ENCODE measurements around the gene DISP3. TPM values are rescaled to one million over a fixed set of nuclear protein-coding genes. Genes with fewer than 3 reads are reported as not detected.

Gene DISP3
- total and polyA plus RNA-seq, 2 of the 4 experiments (the other 2 are of a cell fraction) = 0.05 TPM; not detected in 1

- no peak overlapping the region for H2BK15ac ChIP-seq (ENCODE audit: low read depth, low read length)
- no peak overlapping the region for H3K23ac ChIP-seq (ENCODE audit: low read depth, low read length)
- in situ Hi-C loops (cut with MboI; ENCODE audit: low sequenced_read_pairs) (no loop called here), dilution Hi-C loops (cut with HindIII; ENCODE audit: low sequenced_read_pairs, unreplicated experiment) (no loop called here), intact Hi-C loops (cut with micrococcal nuclease) (no loop called here)
- no peak overlapping the region for H3K4ac ChIP-seq (ENCODE audit: low read depth, low read length)
- no peak overlapping the region for H3K4me3 ChIP-seq (ENCODE audit: insufficient read depth, low read depth, low read length)
- BruUV-seq (replicated peaks) = no TSS peak
- H3K56ac ChIP-seq (ENCODE audit: extremely low read depth, insufficient read depth, low read length) = no peak overlapping the region
- H3K14ac ChIP-seq (replicated peaks; ENCODE audit: low read depth, low read length) = no peak overlapping the region
- no peak overlapping the region for H3K18ac ChIP-seq (ENCODE audit: low read depth, low read length)
- no peak for ATAC-seq (ENCODE audit: low read depth)
- no peak overlapping the region for H3K27ac ChIP-seq (ENCODE audit: insufficient read depth, low read length)
- no peaks in the 10 kb centered on the region for H3K79me1 ChIP-seq (ENCODE audit: low read depth in 1 of 2, low read length in 2 of 2)
- no peaks in the 10 kb centered on the region for H3K9me3 ChIP-seq (ENCODE audit: control insufficient read depth, insufficient read depth, low read length)
- no peak overlapping the region for H2AFZ ChIP-seq (replicated peaks; ENCODE audit: low read length, poor library complexity)
- H2BK5ac ChIP-seq (ENCODE audit: low read depth, low read length, poor library complexity, severe bottlenecking) = no peak overlapping the region
- H3K36me3 ChIP-seq (ENCODE audit: control insufficient read depth, insufficient read depth, low read length) = no peaks in the 10 kb centered on the region
- no peaks in the 10 kb centered on the region for H4K20me1 ChIP-seq (ENCODE audit: insufficient read depth, low read length)
- no peak overlapping the region for H2BK20ac ChIP-seq (ENCODE audit: low read depth, low read length)
- no peak overlapping the region for H4K91ac ChIP-seq (ENCODE audit: insufficient read depth, low read depth, low read length)
- ChIA-PET CTCF (no interaction called here), POLR2A (ENCODE audit: unreplicated experiment) (no interaction called here)
- no peak overlapping the region for H4K5ac ChIP-seq (ENCODE audit: low read depth, low read length)
- H3K4me1 ChIP-seq (ENCODE audit: control insufficient read depth, insufficient read depth, low read length) = no peaks in the 10 kb centered on the region
- no peak overlapping the region for H3K9ac ChIP-seq (ENCODE audit: low read depth, low read length)
- no peaks in the 10 kb centered on the region for H3K9me1 ChIP-seq (ENCODE audit: insufficient read depth, low read length)
- H2BK120ac ChIP-seq (ENCODE audit: low read depth, low read length) = no peak overlapping the region
- H4K8ac ChIP-seq (ENCODE audit: low read depth in 2 of 2, low read length in 2 of 2) = no peak overlapping the region
- no peak for TF ChIP-seq RCOR1 (IDR thresholded peaks at IDR 0.05; ENCODE audit: insufficient replicate concordance, low read length)
- TF ChIP-seq CTCF (conservative IDR thresholded peaks at IDR 0.05; ENCODE audit: low read depth, low read length) = no peak
- no peak for TF ChIP-seq MAFK (IDR thresholded peaks at IDR 0.05; ENCODE audit: low read depth, low read length)
- no peak for TF ChIP-seq RAD21 (IDR thresholded peaks at IDR 0.05; ENCODE audit: low read length)
- TF ChIP-seq ELK1 (IDR thresholded peaks at IDR 0.05; ENCODE audit: borderline replicate concordance, low read depth, low read length) = no peak
- no peak for TF ChIP-seq CHD1 (IDR thresholded peaks at IDR 0.05; ENCODE audit: low read depth, low read length)
- no peak for TF ChIP-seq POLR2A (IDR thresholded peaks at IDR 0.05; ENCODE audit: low read depth, low read length)
- TF ChIP-seq RFX5 (IDR thresholded peaks at IDR 0.05; ENCODE audit: low read depth, low read length) = no peak
- no peak for TF ChIP-seq CEBPB (IDR thresholded peaks at IDR 0.05; ENCODE audit: low read depth, low read length)
- no peak for TF ChIP-seq FOS (IDR thresholded peaks at IDR 0.05; ENCODE audit: low read depth, low read length)
- no peak for TF ChIP-seq MAZ (IDR thresholded peaks at IDR 0.05; ENCODE audit: borderline replicate concordance, low read depth, low read length)
- no peak for TF ChIP-seq SMC3 (IDR thresholded peaks at IDR 0.05; ENCODE audit: low read depth, low read length)
- no peak for TF ChIP-seq MXI1 (IDR thresholded peaks at IDR 0.05; ENCODE audit: borderline replicate concordance, low read depth, low read length)
- no peak for TF ChIP-seq BHLHE40 (IDR thresholded peaks at IDR 0.05; ENCODE audit: low read depth, low read length)
- TF ChIP-seq NFE2L2 (IDR thresholded peaks at IDR 0.05; ENCODE audit: low read depth, low read length) = no peak
- TF ChIP-seq USF2 (IDR thresholded peaks at IDR 0.05; ENCODE audit: low read depth, low read length) = no peak
- H2AK9ac ChIP-seq (replicated peaks; ENCODE audit: low read depth, low read length, poor library complexity) = no peak overlapping the region
- H3K4me2 ChIP-seq (ENCODE audit: low read depth, low read length) = no peak overlapping the region
- 80% methylated on average over 2 of the region's 8 CpGs; no CpG with 5 or more reads in 1 of the 2 experiments for WGBS, 2 experiments (ENCODE audit: extremely low coverage in 2 of 2, insufficient read length in 1 of 2)
- no peak for DNase-seq
- H2AK5ac ChIP-seq (ENCODE audit: low read depth, low read length) = no peak overlapping the region
- peaks cover 2% of the 10 kb centered on the region for H3K27me3 ChIP-seq (ENCODE audit: control insufficient read depth, insufficient read depth, low read length)
Measured at GRCh38 chr1:11581445-11581991, 102.6 kb downstream of the DISP3 start.

All from IMR-90 (cell line).